Hematopoietic multipotent progenitor cell treated with erythropoietin and hydrocortisone succinate and interleukin-3 and kit ligand, for 15 days (in vitro differentiated cells): ENCODE results near the gene PRKG1.
"Not testable (repeated sequence)": the region's sequence is repeated elsewhere in the genome, so short reads cannot be mapped to it uniquely, and the experiment has no call there.

Source experiments
- DNase-seq: peaks from one replicate; pipeline ENCODE4 v3.0.0-alpha.2; 2015; ENCODE audit warnings: low spot score

PRKG1 gene

DNA sequence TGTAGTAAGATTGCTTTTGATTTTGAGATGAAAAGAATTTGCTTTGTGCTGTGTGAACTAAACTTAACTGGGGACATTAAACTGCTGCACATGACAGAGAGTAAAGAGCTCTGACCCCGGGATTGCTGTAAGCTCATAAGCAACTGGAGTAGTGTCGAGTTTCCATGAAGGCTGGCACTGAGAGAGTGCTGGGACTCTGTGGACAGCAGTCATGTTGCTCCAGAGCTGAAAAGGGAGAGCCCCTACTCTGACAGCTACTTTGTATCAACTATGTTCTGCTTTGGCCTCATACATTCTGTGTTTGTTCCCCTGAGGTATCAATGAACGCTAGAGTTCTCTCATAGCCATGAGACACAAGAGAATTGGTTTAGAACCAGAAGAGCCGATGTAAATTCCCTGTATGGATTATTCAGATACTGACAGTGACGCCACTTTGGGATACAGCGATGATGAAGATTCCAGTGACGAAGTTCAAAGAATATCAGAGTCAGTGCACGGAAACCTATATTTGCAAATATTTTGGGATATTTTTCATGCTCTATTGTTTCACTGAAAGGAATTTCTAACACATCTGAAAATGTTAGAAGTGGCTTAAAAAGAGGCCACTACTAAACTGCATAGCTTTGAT lies 1053.9 kb downstream of the PRKG1 start:
- no peak for DNase-seq

DNA sequence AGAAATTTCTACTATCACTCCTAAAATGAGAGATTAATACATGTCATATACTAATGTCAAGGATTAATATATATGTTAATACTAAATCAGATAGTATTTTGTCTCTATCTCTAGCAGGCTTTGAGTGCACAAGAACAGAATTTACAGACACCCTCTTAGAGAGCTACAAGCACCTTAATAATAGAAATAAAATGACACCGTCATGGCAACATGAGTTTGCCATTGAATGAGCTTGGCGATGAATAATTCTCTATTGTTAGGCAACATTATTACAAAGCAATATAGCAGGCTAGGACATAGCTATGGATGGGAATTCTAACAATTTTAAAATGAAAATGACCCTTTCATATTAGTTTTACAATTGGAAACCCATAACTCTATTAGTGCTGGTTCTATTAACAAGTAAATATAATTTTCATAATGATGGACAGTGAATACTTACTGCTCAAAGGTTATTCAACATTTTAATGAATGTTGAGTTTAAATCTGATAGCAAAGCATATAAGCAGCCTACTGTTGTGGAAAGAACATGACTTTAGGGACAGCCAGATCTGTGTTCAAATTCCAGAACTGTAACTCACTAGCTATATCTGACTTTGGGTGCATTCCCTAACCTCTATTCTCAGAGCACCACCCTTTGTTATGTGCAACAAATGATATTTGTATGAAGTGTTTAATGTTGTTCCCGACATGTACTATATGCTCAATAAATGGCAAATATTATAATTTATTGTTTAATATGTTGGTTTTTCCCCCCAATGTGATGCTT lies 1055.3 kb downstream of the PRKG1 start:
- no peak for DNase-seq

GRCh38 chr10:52135101-52135500 lies 1060.8 kb downstream of the PRKG1 start:
- DNase-seq, result no peak

DNA sequence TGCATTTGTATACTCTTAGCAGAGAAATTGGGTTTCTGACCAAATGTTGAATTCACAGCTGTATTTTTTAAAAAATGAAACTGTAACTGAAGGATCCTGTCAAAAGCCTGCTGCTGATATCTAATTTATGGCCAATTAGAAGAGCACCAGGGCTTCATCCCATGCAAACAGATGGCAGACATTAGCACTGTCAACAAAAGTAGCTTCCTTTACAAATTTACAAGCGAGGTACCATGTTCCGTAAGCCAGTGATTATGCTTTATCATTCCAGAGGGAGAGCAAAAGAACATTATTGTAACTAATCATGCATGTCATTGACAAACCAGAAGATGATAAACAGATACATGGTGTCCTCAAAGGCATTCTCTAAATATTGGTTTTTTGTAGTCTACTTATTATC lies 1062.6 kb downstream of the PRKG1 start:
- DNase-seq, result no peak

DNA sequence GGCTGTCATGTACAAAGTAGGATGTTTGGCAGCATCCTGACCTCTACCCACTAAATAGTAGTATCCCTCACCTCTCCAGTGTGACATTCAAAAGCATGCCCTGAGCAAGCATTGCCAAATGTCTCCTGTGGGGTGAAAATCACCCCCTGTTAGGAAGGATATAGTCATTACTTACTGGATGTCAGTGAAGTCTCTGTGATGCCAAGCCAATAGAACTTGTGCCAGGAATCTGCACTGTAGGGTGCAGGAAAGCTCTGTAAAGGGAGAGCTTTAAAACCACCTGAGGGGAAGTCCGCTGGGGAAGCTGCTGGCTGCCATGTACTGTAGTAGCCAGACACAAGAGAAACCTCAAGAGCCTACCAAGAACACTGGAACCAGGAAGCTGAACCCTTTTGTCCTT lies 1069.1 kb downstream of the PRKG1 start:
- no peak for DNase-seq

DNA sequence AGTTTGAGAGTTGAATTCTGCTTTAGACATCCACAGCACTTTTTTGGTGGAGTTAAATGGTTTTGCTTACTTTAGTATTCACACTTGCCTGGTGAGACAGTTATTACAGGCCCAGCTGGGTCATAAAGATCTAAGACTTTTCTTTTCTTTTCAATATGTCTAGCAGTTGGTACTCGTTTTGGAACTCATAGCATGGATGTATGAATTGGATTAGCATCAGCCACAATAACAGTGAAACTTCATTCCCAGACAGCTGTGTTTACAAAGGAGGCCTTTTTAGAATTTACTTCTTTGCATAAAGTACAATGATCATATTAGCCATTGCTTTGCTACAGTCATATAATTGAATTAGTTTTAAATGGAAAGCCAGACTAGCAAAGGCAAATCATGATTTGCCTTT lies 1071.3 kb downstream of the PRKG1 start:
- DNase-seq, result no peak

GRCh38 chr10:52146766-52147165 lies 1072.5 kb downstream of the PRKG1 start:
- no peak for DNase-seq

DNA sequence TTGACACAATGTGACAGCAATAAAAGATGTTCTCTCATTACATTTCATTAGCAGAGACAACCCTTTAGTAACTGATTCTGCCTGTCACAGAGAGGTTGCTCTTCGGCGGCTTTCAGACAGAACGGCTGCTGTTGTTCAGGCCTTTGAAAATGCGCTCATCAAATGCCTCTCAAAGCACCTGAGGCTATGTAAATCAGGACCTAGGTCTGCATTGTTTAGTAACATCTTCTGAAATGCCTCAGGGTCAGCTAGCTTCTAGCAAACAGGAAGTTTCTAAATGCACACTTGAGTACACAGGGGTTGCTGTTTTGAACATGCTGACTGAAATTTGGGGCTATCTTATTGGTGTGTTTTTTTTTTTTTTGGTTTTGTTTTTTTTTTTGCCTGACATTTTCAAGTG lies 1096.5 kb downstream of the PRKG1 start:
- no peak for DNase-seq

DNA sequence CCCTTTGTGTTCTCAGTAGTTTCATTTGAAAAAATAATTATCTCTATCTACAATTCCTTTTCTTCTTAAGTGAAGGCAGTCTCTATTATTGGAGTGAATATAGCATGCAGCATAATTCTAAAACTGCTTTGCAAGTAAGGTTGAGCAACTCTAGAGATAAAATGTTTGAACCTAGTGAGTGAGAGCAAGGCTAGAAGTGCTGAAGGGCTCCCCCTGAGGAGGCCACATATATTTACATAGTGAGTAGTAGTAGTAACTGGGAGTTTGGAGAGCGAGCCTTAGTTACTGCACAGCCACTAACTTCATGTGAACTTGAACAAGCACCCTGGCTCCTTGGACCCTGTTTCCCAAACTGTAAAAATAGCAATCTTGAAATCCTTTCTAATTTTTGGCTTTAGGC lies 1098.3 kb downstream of the PRKG1 start:
- DNase-seq, result no peak

DNA sequence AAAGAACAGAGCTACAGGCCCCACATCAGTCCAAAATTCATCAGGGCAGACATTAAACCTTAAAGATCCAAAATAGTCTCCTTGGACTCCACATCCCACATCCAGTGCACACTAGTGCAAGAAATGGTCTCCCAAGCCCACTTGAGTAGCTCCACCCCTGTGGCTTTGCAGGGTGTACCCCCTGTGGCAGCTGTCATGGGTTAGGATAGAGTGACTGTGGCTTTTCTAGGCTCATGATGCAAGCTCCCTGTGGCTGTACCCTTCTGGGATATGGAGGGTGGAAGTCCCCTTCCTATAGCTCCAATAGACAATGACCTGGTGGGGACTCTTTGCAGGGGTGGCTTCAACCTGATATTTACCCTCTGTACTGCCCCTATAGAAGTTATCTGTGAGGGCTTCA lies 1111.0 kb downstream of the PRKG1 start:
- no peak for DNase-seq

DNA sequence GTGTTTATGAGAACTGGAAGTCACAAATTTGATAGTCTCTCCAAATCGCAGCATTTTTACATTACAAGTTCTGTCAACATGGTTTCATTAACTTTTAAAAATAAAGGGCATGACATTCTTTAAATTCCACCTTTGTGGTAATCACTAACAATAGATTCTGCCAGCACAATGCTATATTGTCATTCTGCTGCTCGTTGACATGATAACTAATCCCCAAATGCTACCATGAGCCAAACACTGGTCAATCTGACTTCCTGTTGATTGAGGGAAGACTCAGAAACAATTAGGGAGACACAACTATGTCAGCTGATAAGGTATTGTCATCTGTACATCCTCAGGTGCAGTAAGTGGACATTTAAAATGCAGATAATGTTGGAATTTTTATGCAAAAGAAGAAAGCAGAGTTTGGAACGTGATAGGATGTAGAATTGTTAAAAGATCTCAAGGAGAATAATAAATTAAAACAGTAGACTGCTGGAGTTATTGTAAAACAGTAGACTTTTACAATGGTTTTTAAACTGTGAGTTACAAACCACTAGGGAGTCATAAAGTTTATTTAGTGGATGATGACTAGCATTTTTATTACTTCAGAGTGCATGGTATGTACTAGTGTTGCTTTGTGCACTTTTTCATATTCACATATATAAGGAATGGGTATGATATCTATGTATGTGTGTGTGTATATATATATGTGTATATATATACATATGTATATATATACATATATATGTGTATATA lies 1113.4 kb downstream of the PRKG1 start:
- DNase-seq, result no peak

DNA sequence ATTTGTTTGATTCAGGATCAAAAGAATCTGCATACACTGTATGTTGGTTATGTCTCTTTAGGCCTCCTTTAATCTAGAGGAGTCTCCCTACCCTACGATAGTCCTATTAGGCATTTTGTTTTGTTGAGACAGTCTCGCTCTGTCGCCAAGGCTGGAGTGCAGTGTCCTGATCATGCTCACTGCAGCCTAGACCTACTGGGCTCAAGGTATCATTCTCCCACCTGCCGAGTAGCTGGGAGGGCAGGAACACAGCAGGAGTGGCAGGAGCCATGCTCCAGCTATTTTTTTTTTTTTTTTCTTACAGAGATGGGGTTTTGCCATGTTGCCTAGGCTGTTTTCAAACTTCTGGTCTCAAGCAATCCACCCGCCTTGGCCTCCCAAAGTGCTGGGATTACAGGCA lies 1116.8 kb downstream of the PRKG1 start:
- DNase-seq, result no peak

DNA sequence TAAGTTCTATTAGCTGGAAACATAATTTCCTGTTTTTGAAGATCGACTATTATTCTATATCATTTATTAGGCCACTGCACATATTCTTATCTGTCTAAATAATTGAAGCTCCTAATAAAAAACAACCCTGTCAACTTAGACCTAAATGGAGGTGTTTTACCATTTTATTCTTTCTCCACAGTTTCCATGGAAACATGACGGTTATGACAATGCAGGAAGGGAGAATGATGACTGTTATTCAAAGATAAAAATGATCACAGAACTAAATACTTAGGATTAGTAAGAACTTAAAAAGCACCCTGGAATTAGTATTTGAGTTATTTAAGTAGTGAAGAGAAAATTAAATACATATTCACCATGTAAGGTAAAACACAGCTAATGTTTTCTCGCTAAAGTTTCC lies 1119.9 kb downstream of the PRKG1 start:
- DNase-seq, result no peak

DNA sequence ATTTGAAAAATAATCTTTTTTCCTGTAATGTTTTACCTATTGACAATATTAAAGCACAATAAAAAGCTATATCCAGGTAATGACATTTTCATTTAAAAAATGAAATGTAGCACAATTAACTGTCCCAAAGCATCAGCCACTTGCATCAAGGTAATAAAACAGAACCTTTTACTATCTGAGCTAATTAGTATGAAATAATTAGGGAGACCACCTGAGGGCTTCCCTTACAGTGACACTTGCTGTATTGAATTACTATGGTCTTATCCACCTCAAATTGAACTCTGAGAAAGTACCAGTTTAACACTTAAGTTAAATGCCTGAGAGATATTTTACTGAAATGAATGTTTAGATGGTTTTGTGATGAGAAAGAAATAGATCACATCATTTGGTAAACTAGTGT lies 1120.4 kb downstream of the PRKG1 start:
- DNase-seq, result no peak

GRCh38 chr10:52197098-52197497 lies 1122.8 kb downstream of the PRKG1 start:
- DNase-seq, result no peak

GRCh38 chr10:52198540-52198939 lies 1124.3 kb downstream of the PRKG1 start:
- no peak for DNase-seq

GRCh38 chr10:52204906-52205305 lies 1130.6 kb downstream of the PRKG1 start:
- DNase-seq, result not testable (repeated sequence)

- DNase-seq, result no peak
Measured at GRCh38 chr10:52208365-52208764, 1134.1 kb downstream of the PRKG1 start.

DNA sequence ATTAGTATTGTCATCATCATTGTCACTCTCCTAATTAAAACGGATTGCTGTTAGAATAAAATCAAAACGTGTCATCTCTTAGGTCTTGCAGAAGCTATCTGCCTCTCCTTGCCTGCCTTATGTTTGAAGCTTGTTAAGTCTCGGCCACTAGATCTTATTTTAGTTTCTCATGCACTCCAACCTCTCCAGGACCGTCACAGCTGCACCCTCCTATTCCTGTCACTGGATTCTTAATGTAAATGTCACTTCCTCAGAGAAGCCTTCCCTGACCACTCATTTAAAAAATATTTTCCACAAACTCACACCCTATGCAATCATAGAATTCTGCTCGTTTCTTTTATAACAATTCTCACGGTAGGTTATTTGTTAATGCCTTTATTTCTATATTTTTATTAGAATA lies 1135.9 kb downstream of the PRKG1 start:
- no peak for DNase-seq

DNA sequence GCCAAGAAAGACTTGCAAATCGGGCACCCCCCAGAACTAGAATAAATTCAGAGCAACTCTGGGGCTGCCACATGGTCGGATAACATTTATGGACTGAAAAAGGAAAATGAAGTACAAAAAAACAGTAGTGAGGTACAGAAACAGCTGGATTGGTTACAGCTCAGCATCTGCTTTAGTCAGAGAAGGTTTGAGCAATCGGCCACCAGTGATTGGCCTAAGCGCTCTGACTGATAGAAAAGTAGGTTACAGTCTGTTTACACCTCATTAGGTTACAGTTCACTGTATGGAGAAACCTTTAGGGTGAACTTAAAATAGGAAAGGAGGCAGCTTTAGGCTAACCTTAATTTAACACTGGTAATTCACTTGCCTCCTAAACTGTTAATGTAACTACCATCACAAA lies 1137.8 kb downstream of the PRKG1 start:
- no peak for DNase-seq

- no peak for DNase-seq
Measured at GRCh38 chr10:52212802-52213201, 1138.5 kb downstream of the PRKG1 start.

- DNase-seq, result no peak
Measured at GRCh38 chr10:52213321-52213752, 1139.0 kb downstream of the PRKG1 start.

GRCh38 chr10:52215745-52216361 lies 1141.6 kb downstream of the PRKG1 start:
- peak; percentile 17 for DNase-seq
